ENCODE results near the gene MAPT. TPM values are rescaled to one million over a fixed set of nuclear protein-coding genes. Genes with fewer than 3 reads are reported as not detected.

MAPT gene
- total and polyA plus RNA-seq, 2 of the 13 experiments (the other 11 are each of a cell fraction or from before 2014, with no cell fraction given): 2.1 to 2.8 TPM

DNA sequence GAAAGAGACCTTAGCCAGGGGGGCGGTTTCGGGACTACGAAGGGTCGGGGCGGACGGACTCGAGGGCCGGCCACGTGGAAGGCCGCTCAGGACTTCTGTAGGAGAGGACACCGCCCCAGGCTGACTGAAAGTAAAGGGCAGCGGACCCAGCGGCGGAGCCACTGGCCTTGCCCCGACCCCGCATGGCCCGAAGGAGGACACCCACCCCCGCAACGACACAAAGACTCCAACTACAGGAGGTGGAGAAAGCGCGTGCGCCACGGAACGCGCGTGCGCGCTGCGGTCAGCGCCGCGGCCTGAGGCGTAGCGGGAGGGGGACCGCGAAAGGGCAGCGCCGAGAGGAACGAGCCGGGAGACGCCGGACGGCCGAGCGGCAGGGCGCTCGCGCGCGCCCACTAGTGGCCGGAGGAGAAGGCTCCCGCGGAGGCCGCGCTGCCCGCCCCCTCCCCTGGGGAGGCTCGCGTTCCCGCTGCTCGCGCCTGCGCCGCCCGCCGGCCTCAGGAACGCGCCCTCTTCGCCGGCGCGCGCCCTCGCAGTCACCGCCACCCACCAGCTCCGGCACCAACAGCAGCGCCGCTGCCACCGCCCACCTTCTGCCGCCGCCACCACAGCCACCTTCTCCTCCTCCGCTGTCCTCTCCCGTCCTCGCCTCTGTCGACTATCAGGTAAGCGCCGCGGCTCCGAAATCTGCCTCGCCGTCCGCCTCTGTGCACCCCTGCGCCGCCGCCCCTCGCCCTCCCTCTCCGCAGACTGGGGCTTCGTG, at the start of gene MAPT (continued):
- TF ChIP-seq CBX2 (IDR thresholded peaks at IDR 0.05; ENCODE audit: low read depth, low read length) (no peak), CBX2 (CRISPR knock-in tag; IDR thresholded peaks at IDR 0.05; ENCODE audit: low read depth) (no peak), MAFK (conservative IDR thresholded peaks at IDR 0.05 in 1 of 2, IDR thresholded peaks at IDR 0.05 in 1 of 2; ENCODE audit: low read length in 2 of 2) (no peak), GTF3A (CRISPR knock-in tag; conservative IDR thresholded peaks at IDR 0.05) (no peak), MATR3 (CRISPR knock-in tag; IDR thresholded peaks at IDR 0.05) (no peak), RAD51 (IDR thresholded peaks at IDR 0.05; ENCODE audit: borderline replicate concordance) (no peak), STAG1 (CRISPR knock-in tag; IDR thresholded peaks at IDR 0.05) (peak; percentile 50; the same call in 1 of the 2 replicates), THAP8 (CRISPR knock-in tag; IDR thresholded peaks at IDR 0.05; ENCODE audit: borderline replicate concordance) (peak; percentile 64; the same call in 1 of the 2 replicates), ZBTB8A (CRISPR knock-in tag; IDR thresholded peaks at IDR 0.05; ENCODE audit: borderline replicate concordance, low read depth) (no peak), ZKSCAN8 (CRISPR knock-in tag; IDR thresholded peaks at IDR 0.05; ENCODE audit: borderline replicate concordance) (no peak; the same call in 1 of the 2 replicates), RBAK (CRISPR knock-in tag; IDR thresholded peaks at IDR 0.05) (no peak), POGZ (CRISPR knock-in tag; IDR thresholded peaks at IDR 0.05) (peak; percentile 81), MLLT10 (CRISPR knock-in tag; IDR thresholded peaks at IDR 0.05) (no peak), IRF1 (CRISPR knock-in tag; IDR thresholded peaks at IDR 0.05; ENCODE audit: low read depth) (no peak), ZNF510 (CRISPR knock-in tag; IDR thresholded peaks at IDR 0.05; ENCODE audit: low read depth) (no peak), ZFAT (CRISPR knock-in tag; conservative IDR thresholded peaks at IDR 0.05) (no peak), SPEN (CRISPR knock-in tag; IDR thresholded peaks at IDR 0.05; ENCODE audit: low read depth) (peak; percentile 88), ZNF180 (CRISPR knock-in tag; IDR thresholded peaks at IDR 0.05; ENCODE audit: borderline replicate concordance, low read depth) (peak; percentile 89; the same call in 1 of the 2 replicates), SSRP1 (CRISPR knock-in tag; IDR thresholded peaks at IDR 0.05) (no peak), MED1 (CRISPR knock-in tag; IDR thresholded peaks at IDR 0.05) (peak; percentile 48), HDAC2 (CRISPR knock-in tag; IDR thresholded peaks at IDR 0.05) (peak; percentile 27; the same call in 1 of the 2 replicates)
- TF ChIP-seq, protein P1, sequence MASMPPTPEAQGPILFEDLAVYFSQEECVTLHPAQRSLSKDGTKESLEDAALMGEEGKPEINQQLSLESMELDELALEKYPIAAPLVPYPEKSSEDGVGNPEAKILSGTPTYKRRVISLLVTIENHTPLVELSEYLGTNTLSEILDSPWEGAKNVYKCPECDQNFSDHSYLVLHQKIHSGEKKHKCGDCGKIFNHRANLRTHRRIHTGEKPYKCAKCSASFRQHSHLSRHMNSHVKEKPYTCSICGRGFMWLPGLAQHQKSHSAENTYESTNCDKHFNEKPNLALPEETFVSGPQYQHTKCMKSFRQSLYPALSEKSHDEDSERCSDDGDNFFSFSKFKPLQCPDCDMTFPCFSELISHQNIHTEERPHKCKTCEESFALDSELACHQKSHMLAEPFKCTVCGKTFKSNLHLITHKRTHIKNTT (CRISPR knock-in tag; IDR thresholded peaks at IDR 0.05): 0 out of 2 replicates have a peak, but pooled peaks have one; percentile 31
- TF ChIP-seq, protein P2, sequence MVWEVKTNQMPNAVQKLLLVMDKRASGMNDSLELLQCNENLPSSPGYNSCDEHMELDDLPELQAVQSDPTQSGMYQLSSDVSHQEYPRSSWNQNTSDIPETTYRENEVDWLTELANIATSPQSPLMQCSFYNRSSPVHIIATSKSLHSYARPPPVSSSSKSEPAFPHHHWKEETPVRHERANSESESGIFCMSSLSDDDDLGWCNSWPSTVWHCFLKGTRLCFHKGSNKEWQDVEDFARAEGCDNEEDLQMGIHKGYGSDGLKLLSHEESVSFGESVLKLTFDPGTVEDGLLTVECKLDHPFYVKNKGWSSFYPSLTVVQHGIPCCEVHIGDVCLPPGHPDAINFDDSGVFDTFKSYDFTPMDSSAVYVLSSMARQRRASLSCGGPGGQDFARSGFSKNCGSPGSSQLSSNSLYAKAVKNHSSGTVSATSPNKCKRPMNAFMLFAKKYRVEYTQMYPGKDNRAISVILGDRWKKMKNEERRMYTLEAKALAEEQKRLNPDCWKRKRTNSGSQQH (CRISPR knock-in tag; IDR thresholded peaks at IDR 0.05; ENCODE audit: low read depth): peak; percentile 86

Data from HepG2 (cell line).